Right lobe of liver (tissue), 6 donors: ENCODE measurements around the gene CPOX. TPM values are rescaled to one million over a fixed set of nuclear protein-coding genes. Genes with fewer than 3 reads are reported as not detected.

ENCODE experiments used
- ATAC-seq, 4 donors: fragments of 200-7000 bp; cut with Tn5 transposase; one replicate each; pipeline ENCODE4 v1.9.1; 2020; ENCODE audit warnings: mild to moderate bottlenecking in 4 of 4, moderate library complexity in 4 of 4
- DNase-seq, 3 donors: peaks; one replicate each; pipeline ENCODE4 v3.0.0-alpha.2; 2020
- H3K27ac ChIP-seq, 3 donors: fragments of 200-600 bp; one replicate each; pipeline ENCODE4 v1.8.0; 2022
- H3K27me3 ChIP-seq, 2 donors: fragments of 200-600 bp; one replicate each; pipeline ENCODE4 v1.8.0; 2022
- H3K36me3 ChIP-seq, 4 donors: fragments of 200-600 bp; sonication (generic) in 1 of 4; one replicate each; pipeline versions ENCODE4 v1.5.1 to v1.8.0; 2017 to 2022; ENCODE audit warnings: control low read depth in 1 of 4
- H3K4me1 ChIP-seq, 4 donors: fragments of 200-600 bp; sonication (generic) in 1 of 4; one replicate each; pipeline versions ENCODE4 v1.5.1 to v1.8.0; 2017 to 2022; ENCODE audit warnings: control low read depth in 1 of 4
- H3K4me3 ChIP-seq, 3 donors: fragments of 200-600 bp; one replicate each; pipeline ENCODE4 v1.8.0; 2022
- H3K9me3 ChIP-seq, 4 donors: fragments of 200-600 bp; sonication (generic) in 1 of 4; one replicate each; pipeline versions ENCODE4 v1.5.1 to v1.8.0; 2017 to 2022; ENCODE audit warnings: control low read depth in 1 of 4
- CTCF ChIP-seq, 4 donors: fragments of 200-600 bp in 3 of 4; fragments of 450-650 bp in 1 of 4; IDR thresholded peaks; one replicate each; pipeline versions ENCODE4 v1.5.1 to v1.8.0; 2016 to 2022; ENCODE audit warnings: antibody characterized with exemption in 4 of 4, mild to moderate bottlenecking in 2 of 4
- WGBS: methylation state at CpG from one replicate; pipeline ENCODE4 v1.1.6; 2018; ENCODE audit warnings: low coverage, low lambda C conversion rate; ENCODE audit not compliant: insufficient coverage; ENCODE audit errors: missing lambda C conversion rate; 5-methylcytosine and 5-hydroxymethylcytosine counted together
- intact Hi-C, 2 donors: fragments of 100-400 bp; cut with DNase I; formaldehyde crosslinking; loops; one replicate each; pipeline versions ENCODE4 v1.11.2 to v1.14.1; 2022
- total RNA-seq, 6 experiments: library from RNA; depleted of rRNA in 2 of 6; stranded (reverse); fragments of >200 nt in 2 of 6; fragmentation: NEBNext Ultra II Directional in 3 of 6; extraction: Animal tissue kit (Norgen Biotek cat#: 25700) in 3 of 6; gene quantifications; one replicate each; pipeline versions ENCODE4 v1.1.0 to v1.2.4, GENCODE V29; 2016 to 2023
- donor health status: DM: no; HTN: yes; CAD: no.
- donor health status: DM: no; HTN: no; CAD: no.
- donor health status: DM: no; HTN: no; CAD: no.
- donor health status: DM: no; HTN: yes; CAD: no.
- donor health status: DM: no; HTN: yes; CAD: no.

Gene CPOX
- total RNA-seq, 6 experiments from 2014 or later, result 20.3 to 26.9 (median 22.6) TPM

DNA sequence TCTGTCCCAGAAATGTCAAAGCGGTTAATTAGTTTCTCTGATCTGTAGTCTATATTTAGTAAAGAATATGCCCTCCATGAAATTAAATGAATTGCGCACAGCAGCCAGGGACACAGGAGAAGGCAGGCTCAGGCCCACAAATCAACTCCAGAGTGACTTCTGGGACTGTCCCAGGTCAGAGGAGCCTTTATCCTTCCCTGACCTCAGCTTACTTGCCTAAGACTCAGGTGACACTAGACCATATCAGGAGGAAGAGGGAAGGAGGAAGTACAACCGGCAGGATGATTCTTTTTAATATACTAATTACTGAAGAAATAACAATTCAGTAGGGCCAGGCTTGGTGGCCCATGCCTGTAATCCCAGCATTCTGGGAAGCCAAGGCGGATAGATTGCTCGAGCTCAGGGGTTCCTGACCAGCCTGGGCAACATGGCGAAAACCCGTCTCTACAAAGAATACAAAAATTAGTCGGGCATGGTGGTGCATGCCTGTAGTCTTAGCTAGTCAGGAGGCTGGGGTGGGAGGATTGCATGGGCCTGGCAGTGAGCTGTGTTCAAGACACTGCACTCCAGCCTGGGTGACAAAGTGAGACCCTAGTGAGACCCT lies 63.5 kb downstream of the CPOX start:
- ATAC-seq (no peak), DNase-seq (no peak)
- H3K27me3 ChIP-seq, result no peaks in the 10 kb centered on the region
- intact Hi-C loops, result no loop called here
- H3K27ac ChIP-seq, result no peak overlapping the region
- no peaks in the 10 kb centered on the region for H3K36me3 ChIP-seq
- H3K4me1 ChIP-seq, result no peaks in the 10 kb centered on the region
- no peaks in the 10 kb centered on the region for H3K9me3 ChIP-seq
- H3K4me3 ChIP-seq, result no peak overlapping the region
- 86% methylated on average over 4 of the region's 8 CpGs for WGBS
- TF ChIP-seq CTCF (IDR thresholded peaks at IDR 0.05), result no peak

Other genes with a start within 250 kb of the CPOX start
- gene OR5K4, start 239.8 kb downstream of the CPOX start, total RNA-seq, result not detected
- gene OR5K3, start 202.9 kb downstream of the CPOX start, total RNA-seq, result not detected
- not detected for gene OR5K1, start 130.4 kb downstream of the CPOX start, total RNA-seq
- not detected for gene OR5K2, start 95.9 kb downstream of the CPOX start, total RNA-seq
- 10 to 100 TPM; 26.1 to 44.8 (median 34.9) TPM for gene CLDND1, start 70.7 kb downstream of the CPOX start, total RNA-seq
- not detected for gene GPR15, start 61.6 kb downstream of the CPOX start, total RNA-seq
- gene ST3GAL6, start 169.7 kb upstream of the CPOX start, total RNA-seq, result 10 to 100 TPM; 17.8 to 69.6 (median 31.5) TPM